DOHH2 (cell line): ENCODE measurements around the gene PRR14.

Experiments
- CTCF ChIP-seq: fragments of 200-600 bp; sonication (generic); IDR thresholded peaks from one replicate; pipeline ENCODE4 v1.5.1; 2014; ENCODE audit warnings: antibody characterized with exemption, mild to moderate bottlenecking, low read depth, low read length; ENCODE audit not compliant: poor library complexity, severe bottlenecking
- EZH2phosphoT487 ChIP-seq: fragments of 200-600 bp; sonication (generic); IDR thresholded peaks from 2 replicates; pipeline ENCODE4 v1.6.1; 2017; ENCODE audit warnings: borderline replicate concordance, mild to moderate bottlenecking, antibody characterized with exemption, low read length, moderate library complexity, mixed read lengths

- no peak for TF ChIP-seq CTCF
- TF ChIP-seq EZH2phosphoT487, result no peak
Measured at GRCh38 chr16:30655815-30656347, 5.1 kb downstream of the PRR14 start.
